Omental fat pad (tissue), 4 donors: ENCODE data around the gene KRTAP10-5. TPM values are rescaled to one million over a fixed set of nuclear protein-coding genes. Genes with fewer than 3 reads are reported as not detected.
"Not testable (repeated sequence)": the region's sequence is repeated elsewhere in the genome, so short reads cannot be mapped to it uniquely, and the experiment has no call there.

Experiments used
- ATAC-seq: fragments of 150-250 bp; one replicate; pipeline ENCODE4 v1.9.1; 2016; ENCODE audit warnings: mild to moderate bottlenecking, moderate library complexity; ENCODE audit not compliant: low FRiP score
- DNase-seq: peaks from one replicate; pipeline ENCODE4 v3.0.0-alpha.2; 2019; ENCODE audit warnings: low spot score
- total RNA-seq, 4 donors: library from RNA; depleted of rRNA; stranded (reverse); fragments of >200 nt; gene quantifications; one replicate each; pipeline ENCODE4 v1.1.0, GENCODE V29; 2016
- TF ChIP-seq, protein P1 (sequence below), 3 donors: fragments of 450-650 bp; IDR thresholded peaks; one replicate each; pipeline ENCODE4 v1.5.1; 2016 to 2017; ENCODE audit warnings: antibody characterized with exemption in 3 of 3, mild to moderate bottlenecking in 3 of 3, moderate library complexity in 2 of 3

The KRTAP10-5 gene
- total RNA-seq, 4 donors from 2014 or later: not detected

GRCh38 chr21:44592446-44593311 is 12.3 kb upstream of the KRTAP10-5 start, which contains the start of gene KRTAP10-6:
Gene KRTAP10-6, minus strand, starts transcription at chr21:44592505. Its CDS starts 21 bp downstream, at chr21:44592484.
- no peak for DNase-seq
- TF ChIP-seq, protein P1, sequence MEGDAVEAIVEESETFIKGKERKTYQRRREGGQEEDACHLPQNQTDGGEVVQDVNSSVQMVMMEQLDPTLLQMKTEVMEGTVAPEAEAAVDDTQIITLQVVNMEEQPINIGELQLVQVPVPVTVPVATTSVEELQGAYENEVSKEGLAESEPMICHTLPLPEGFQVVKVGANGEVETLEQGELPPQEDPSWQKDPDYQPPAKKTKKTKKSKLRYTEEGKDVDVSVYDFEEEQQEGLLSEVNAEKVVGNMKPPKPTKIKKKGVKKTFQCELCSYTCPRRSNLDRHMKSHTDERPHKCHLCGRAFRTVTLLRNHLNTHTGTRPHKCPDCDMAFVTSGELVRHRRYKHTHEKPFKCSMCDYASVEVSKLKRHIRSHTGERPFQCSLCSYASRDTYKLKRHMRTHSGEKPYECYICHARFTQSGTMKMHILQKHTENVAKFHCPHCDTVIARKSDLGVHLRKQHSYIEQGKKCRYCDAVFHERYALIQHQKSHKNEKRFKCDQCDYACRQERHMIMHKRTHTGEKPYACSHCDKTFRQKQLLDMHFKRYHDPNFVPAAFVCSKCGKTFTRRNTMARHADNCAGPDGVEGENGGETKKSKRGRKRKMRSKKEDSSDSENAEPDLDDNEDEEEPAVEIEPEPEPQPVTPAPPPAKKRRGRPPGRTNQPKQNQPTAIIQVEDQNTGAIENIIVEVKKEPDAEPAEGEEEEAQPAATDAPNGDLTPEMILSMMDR (IDR thresholded peaks at IDR 0.05): no peak
- ATAC-seq: no peak

GRCh38 chr21:44591801-44592130 is 11.4 kb upstream of the KRTAP10-5 start:
- not testable (repeated sequence) for DNase-seq, ATAC-seq

GRCh38 chr21:44590897-44591800 is 10.7 kb upstream of the KRTAP10-5 start:
- ATAC-seq, DNase-seq: not testable (repeated sequence)

- DNase-seq (no peak), ATAC-seq (no peak)
- TF ChIP-seq, protein P1 (IDR thresholded peaks at IDR 0.05): no peak
Observed at GRCh38 chr21:44590311-44590721, 9.9 kb upstream of the KRTAP10-5 start.

DNA sequence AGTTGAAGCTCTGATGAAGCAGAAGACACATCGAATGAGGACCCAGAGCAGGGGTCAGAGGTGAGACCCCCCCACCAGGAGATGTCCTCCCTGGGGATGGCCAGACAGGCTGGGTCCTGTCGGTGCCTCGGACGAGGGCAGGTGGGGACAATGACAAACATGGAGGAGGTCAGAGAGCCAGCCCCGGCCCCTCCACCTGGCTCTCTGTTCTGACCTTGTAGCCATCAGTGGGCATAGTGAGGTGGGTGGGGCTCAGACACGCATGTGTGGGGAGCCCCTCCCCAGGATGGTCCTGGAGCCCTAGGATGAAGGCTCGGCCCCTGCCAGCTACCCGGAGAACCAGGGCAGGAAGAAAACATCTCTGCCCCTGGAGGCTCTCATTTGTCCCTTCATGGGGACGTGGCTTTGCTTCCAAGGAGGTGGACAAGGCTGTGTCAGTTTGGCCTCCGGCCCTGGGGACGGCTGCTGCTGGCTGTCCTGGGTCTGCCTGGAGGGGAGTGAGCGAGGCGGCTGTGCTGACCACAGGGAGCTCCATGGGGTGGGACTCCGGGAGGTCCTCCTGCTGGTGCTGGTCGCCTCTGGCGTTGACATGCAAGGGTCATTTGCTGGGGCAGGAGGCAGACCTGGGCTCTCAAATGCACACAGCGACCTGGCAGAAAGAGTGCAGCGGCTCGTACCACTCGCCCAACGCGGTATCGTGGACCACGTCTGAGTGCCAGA is 9.3 kb upstream of the KRTAP10-5 start:
- ATAC-seq (no peak), DNase-seq (no peak)
- TF ChIP-seq, protein P1 (IDR thresholded peaks at IDR 0.05): no peak

DNA sequence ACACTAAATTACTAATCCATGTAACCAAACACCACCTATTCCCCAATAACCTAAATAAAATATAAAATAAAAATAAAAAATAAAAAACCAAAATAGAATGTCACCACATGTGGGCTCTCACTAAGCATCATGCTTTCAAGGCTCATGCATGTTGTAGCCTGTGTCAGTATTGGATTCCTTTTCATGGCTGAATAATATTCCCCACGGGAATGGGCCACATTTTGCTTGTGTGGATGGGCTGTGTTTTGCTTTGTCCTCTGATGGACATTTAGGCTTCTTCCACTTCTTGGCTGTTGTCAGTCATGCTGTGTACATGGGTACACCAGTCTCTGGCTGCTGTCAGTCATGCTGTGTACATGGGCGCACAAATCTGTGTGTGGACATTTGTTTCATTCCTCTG is 8.7 kb upstream of the KRTAP10-5 start:
- DNase-seq (no peak), ATAC-seq (no peak)
- TF ChIP-seq, protein P1 (IDR thresholded peaks at IDR 0.05): no peak

DNA sequence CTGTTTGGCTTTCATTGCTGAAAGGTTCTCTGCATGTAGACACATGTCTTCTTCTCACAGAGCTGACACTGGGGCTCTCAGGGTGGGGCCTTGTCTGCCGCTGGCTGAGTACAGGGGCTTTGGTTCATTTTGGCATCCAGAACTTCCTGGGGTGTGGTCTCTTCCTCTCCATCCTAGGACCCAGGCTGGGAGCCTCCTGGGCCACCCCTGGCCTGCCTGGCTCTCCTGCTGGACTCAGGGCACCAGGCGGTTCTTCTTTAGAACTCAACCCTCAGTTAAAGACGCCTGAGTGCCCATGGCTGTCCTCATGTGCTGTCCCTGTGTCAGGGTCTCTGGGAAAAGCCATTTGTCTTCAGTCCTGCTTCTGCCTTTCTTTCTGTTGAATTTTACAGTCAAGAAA is 5.5 kb upstream of the KRTAP10-5 start:
- TF ChIP-seq, protein P1 (IDR thresholded peaks at IDR 0.05): no peak
- DNase-seq (no peak), ATAC-seq (no peak)
